Measurements from ENCODE around the gene DIS3L2.
"Not testable (repeated sequence)": the region's sequence is repeated elsewhere in the genome, so short reads cannot be mapped to it uniquely, and the experiment has no call there.

Gene DIS3L2

GRCh38 chr2:232338094-232338758 is 376.7 kb downstream of the DIS3L2 start:
- DNase-seq (ENCODE audit: insufficient read length, low spot score); FAIRE-seq: not testable (repeated sequence)

GRCh38 chr2:232338759-232339106 is 377.2 kb downstream of the DIS3L2 start:
- DNase-seq (ENCODE audit: insufficient read length, low spot score) (no peak), FAIRE-seq (no peak)

- no peak for FAIRE-seq
- no peak for DNase-seq (ENCODE audit: insufficient read length, low spot score)
These were observed 377.9 kb downstream of the DIS3L2 start for GRCh38 chr2:232339121-232340081.

- no peak for DNase-seq (ENCODE audit: insufficient read length, low spot score)
- no peak for FAIRE-seq
These were observed 378.8 kb downstream of the DIS3L2 start for GRCh38 chr2:232340171-232340935.

GRCh38 chr2:232341061-232341738 is 379.7 kb downstream of the DIS3L2 start:
- DNase-seq (ENCODE audit: insufficient read length, low spot score) (no peak), FAIRE-seq (no peak)

GRCh38 chr2:232341739-232342126 is 380.2 kb downstream of the DIS3L2 start:
- FAIRE-seq: no peak
- DNase-seq (ENCODE audit: insufficient read length, low spot score): no peak

GRCh38 chr2:232342635-232343565 is 381.4 kb downstream of the DIS3L2 start:
- FAIRE-seq (no peak), DNase-seq (ENCODE audit: insufficient read length, low spot score) (no peak)

- DNase-seq (ENCODE audit: insufficient read length, low spot score) (no peak), FAIRE-seq (no peak)
These were observed 382.3 kb downstream of the DIS3L2 start for GRCh38 chr2:232343821-232344220.

GRCh38 chr2:232345251-232345650 is 383.7 kb downstream of the DIS3L2 start:
- no peak for FAIRE-seq

GRCh38 chr2:232347369-232347768 is 385.9 kb downstream of the DIS3L2 start:
- DNase-seq (ENCODE audit: insufficient read length, low spot score) (no peak), FAIRE-seq (no peak)

More at GRCh38 chr2:232345251-232345650, 383.7 kb downstream of the DIS3L2 start:
- no peak for DNase-seq (ENCODE audit: insufficient read length, low spot score)

- no peak for DNase-seq (ENCODE audit: insufficient read length, low spot score)
- FAIRE-seq: no peak
These were observed 387.4 kb downstream of the DIS3L2 start for GRCh38 chr2:232348936-232349335.

- DNase-seq (ENCODE audit: insufficient read length, low spot score) (no peak), FAIRE-seq (no peak)
These were observed 388.0 kb downstream of the DIS3L2 start for GRCh38 chr2:232349546-232349945.

GRCh38 chr2:232349946-232350635 is 388.6 kb downstream of the DIS3L2 start:
- DNase-seq (ENCODE audit: insufficient read length, low spot score): no peak
- no peak for FAIRE-seq

- no peak for DNase-seq (ENCODE audit: insufficient read length, low spot score)
- no peak for FAIRE-seq
These were observed 389.5 kb downstream of the DIS3L2 start for GRCh38 chr2:232350804-232351685.

- FAIRE-seq (no peak), DNase-seq (ENCODE audit: insufficient read length, low spot score) (no peak)
These were observed 390.4 kb downstream of the DIS3L2 start for GRCh38 chr2:232351686-232352510.

GRCh38 chr2:232352511-232353091 is 391.1 kb downstream of the DIS3L2 start:
- DNase-seq (ENCODE audit: insufficient read length, low spot score): no peak

GRCh38 chr2:232353096-232353495 is 391.6 kb downstream of the DIS3L2 start:
- DNase-seq (ENCODE audit: insufficient read length, low spot score) (no peak), FAIRE-seq (no peak)

More at GRCh38 chr2:232352511-232353091, 391.1 kb downstream of the DIS3L2 start:
- no peak for FAIRE-seq
